ENCODE measurements around the gene WDR64.
A peak's percentile ranks its signal among the peaks of the same experiment; 100 is the strongest.

WDR64 gene

GRCh38 chr1:241842565-241842964, 190.5 kb downstream of the WDR64 start:
- no peak for TF ChIP-seq CTCF (conservative IDR thresholded peaks at IDR 0.05)
- H3K27ac ChIP-seq, result no peak overlapping the region

- H3K27ac ChIP-seq, result no peak overlapping the region
- TF ChIP-seq CTCF (conservative IDR thresholded peaks at IDR 0.05), result no peak
These were observed 192.5 kb downstream of the WDR64 start for GRCh38 chr1:241844593-241844992.

- TF ChIP-seq CTCF (conservative IDR thresholded peaks at IDR 0.05), result no peak
- H3K27ac ChIP-seq, result no peak overlapping the region
These were observed 194.3 kb downstream of the WDR64 start for GRCh38 chr1:241846375-241846774.

- TF ChIP-seq CTCF (conservative IDR thresholded peaks at IDR 0.05), result no peak
- H3K27ac ChIP-seq, result peak overlapping the region; percentile 93
These were observed 194.9 kb downstream of the WDR64 start for GRCh38 chr1:241846862-241847539.

GRCh38 chr1:241847540-241847795, 195.4 kb downstream of the WDR64 start:
- peak overlapping the region; percentile 93 for H3K27ac ChIP-seq
- no peak for TF ChIP-seq CTCF (conservative IDR thresholded peaks at IDR 0.05)

GRCh38 chr1:241847796-241848685, 196.0 kb downstream of the WDR64 start, which contains the start of gene EXO1:
Gene EXO1 (plus strand): TSS chr1:241848204. CDS start chr1:241850426, 2,222 bp downstream.
- H3K27ac ChIP-seq, result peak within 1 kb of the TSS; percentile 93
- TF ChIP-seq CTCF (conservative IDR thresholded peaks at IDR 0.05), result peak; percentile 61

- H3K27ac ChIP-seq, result peak overlapping the region; percentile 93; the same call in 1 of the 2 replicates
- TF ChIP-seq CTCF (conservative IDR thresholded peaks at IDR 0.05), result no peak
These were observed 196.7 kb downstream of the WDR64 start for GRCh38 chr1:241848686-241849344.
